ENCODE measurements around the gene ARHGAP8. TPM values are rescaled to one million over a fixed set of nuclear protein-coding genes. Genes with fewer than 3 reads are reported as not detected.

The ARHGAP8 gene
- polyA plus RNA-seq, 3 donors, result 0.03 TPM; not detected in 2

DNA sequence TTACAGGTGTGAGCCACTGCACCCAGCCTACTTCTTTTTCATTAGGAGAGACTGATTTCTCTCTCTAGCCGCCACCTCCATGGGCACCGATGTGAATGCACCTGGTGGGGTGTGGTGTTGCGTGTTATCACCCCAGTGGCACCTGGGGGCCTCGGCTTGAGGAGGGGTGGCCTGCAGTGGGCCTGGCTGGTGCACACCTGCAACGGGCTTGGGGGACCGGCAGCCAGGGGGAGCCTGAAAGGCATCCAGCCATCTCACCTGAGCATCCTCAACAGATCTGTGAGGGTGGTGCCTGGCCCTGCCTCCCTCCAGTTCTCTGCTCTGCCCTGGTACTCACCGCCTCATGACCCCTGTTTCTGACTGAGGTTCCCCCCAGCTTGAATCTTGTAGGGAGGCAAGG is 108.9 kb downstream of the ARHGAP8 start:
- Mint-ChIP-seq H3K9me3 (peaks cover 0 to 10% (median 2%) of the 10 kb centered on the region in 7 donors), H3K4me1 (no peaks in the 10 kb centered on the region), H3K27me3 (ENCODE audit: low read depth in 3 of 3) (peaks cover 0 to 6% (median 3%) of the 10 kb centered on the region in 3 donors), H3K4me3 (no peak overlapping the region), H3K27ac (no peak overlapping the region), H3K36me3 (no peaks in the 10 kb centered on the region)
- Histone ChIP-seq H3K4me2 (replicated peaks; ENCODE audit: extremely low read depth, low read length, poor library complexity, severe bottlenecking) (no peak overlapping the region), H3K9me3 (replicated peaks in 1 of 2; ENCODE audit: control insufficient read depth in 1 of 2, insufficient read depth in 1 of 2, low read length in 2 of 2) (no peaks in the 10 kb centered on the region), H3K4me3 (replicated peaks in 1 of 3; ENCODE audit: low read depth in 2 of 3, low read length in 3 of 3) (no peak overlapping the region), H3K4me1 (ENCODE audit: control insufficient read depth in 1 of 2, insufficient read depth in 2 of 2, low read length in 2 of 2) (no peaks in the 10 kb centered on the region), H3K9ac (ENCODE audit: insufficient read depth, low read length, poor library complexity, severe bottlenecking) (no peak overlapping the region), H2AFZ (ENCODE audit: insufficient read depth, low read depth, low read length, poor library complexity, severe bottlenecking) (no peak overlapping the region), H3K27me3 (ENCODE audit: control insufficient read depth in 2 of 2, insufficient read depth in 2 of 2, low read length in 2 of 2) (no peaks in the 10 kb centered on the region), H3K36me3 (replicated peaks in 1 of 2; ENCODE audit: control insufficient read depth in 1 of 2, insufficient read depth in 2 of 2, low read length in 2 of 2) (no peaks in the 10 kb centered on the region), H3K27ac (ENCODE audit: low read depth in 1 of 2, low read length in 2 of 2) (no peak overlapping the region), H4K20me1 (ENCODE audit: insufficient read depth, low read length) (no peaks in the 10 kb centered on the region), H3K79me2 (ENCODE audit: insufficient read depth, low read length) (no peaks in the 10 kb centered on the region)
- 100% methylated on average over 2 of the region's 7 CpGs for WGBS (ENCODE audit: insufficient coverage)
- intact Hi-C loops (cut with micrococcal nuclease), result no loop called here
- DNase-seq, result no peak
- TF ChIP-seq, protein P1, sequence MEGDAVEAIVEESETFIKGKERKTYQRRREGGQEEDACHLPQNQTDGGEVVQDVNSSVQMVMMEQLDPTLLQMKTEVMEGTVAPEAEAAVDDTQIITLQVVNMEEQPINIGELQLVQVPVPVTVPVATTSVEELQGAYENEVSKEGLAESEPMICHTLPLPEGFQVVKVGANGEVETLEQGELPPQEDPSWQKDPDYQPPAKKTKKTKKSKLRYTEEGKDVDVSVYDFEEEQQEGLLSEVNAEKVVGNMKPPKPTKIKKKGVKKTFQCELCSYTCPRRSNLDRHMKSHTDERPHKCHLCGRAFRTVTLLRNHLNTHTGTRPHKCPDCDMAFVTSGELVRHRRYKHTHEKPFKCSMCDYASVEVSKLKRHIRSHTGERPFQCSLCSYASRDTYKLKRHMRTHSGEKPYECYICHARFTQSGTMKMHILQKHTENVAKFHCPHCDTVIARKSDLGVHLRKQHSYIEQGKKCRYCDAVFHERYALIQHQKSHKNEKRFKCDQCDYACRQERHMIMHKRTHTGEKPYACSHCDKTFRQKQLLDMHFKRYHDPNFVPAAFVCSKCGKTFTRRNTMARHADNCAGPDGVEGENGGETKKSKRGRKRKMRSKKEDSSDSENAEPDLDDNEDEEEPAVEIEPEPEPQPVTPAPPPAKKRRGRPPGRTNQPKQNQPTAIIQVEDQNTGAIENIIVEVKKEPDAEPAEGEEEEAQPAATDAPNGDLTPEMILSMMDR (IDR thresholded peaks at IDR 0.05), result no peak

DNA sequence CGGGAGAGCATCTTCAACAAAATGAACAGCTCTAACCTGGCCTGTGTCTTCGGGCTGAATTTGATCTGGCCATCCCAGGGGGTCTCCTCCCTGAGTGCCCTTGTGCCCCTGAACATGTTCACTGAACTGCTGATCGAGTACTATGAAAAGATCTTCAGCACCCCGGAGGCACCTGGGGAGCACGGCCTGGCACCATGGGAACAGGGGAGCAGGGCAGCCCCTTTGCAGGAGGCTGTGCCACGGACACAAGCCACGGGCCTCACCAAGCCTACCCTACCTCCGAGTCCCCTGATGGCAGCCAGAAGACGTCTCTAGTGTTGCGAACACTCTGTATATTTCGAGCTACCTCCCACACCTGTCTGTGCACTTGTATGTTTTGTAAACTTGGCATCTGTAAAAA is 109.9 kb downstream of the ARHGAP8 start:
- DNase-seq, result no peak
- no peak overlapping the region for H3K4me2 ChIP-seq (replicated peaks; ENCODE audit: extremely low read depth, low read length, poor library complexity, severe bottlenecking)
- Mint-ChIP-seq H3K4me1 (no peaks in the 10 kb centered on the region), H3K27me3 (ENCODE audit: low read depth in 3 of 3) (peaks cover 0 to 6% (median 3%) of the 10 kb centered on the region in 3 donors), H3K9me3 (peaks cover 0 to 7% (median 2%) of the 10 kb centered on the region in 7 donors), H3K36me3 (no peaks in the 10 kb centered on the region), H3K27ac (no peak overlapping the region), H3K4me3 (no peak overlapping the region)
- no peak overlapping the region for H3K4me3 ChIP-seq (replicated peaks in 1 of 3; ENCODE audit: low read depth in 2 of 3, low read length in 3 of 3)
- H3K27me3 ChIP-seq (ENCODE audit: control insufficient read depth in 2 of 2, insufficient read depth in 2 of 2, low read length in 2 of 2), result no peaks in the 10 kb centered on the region
- no peaks in the 10 kb centered on the region for H4K20me1 ChIP-seq (ENCODE audit: insufficient read depth, low read length)
- no peak overlapping the region for H3K9ac ChIP-seq (ENCODE audit: insufficient read depth, low read length, poor library complexity, severe bottlenecking)
- 83% methylated on average over 7 of the region's 11 CpGs for WGBS (ENCODE audit: insufficient coverage)
- no peaks in the 10 kb centered on the region for H3K9me3 ChIP-seq (replicated peaks in 1 of 2; ENCODE audit: control insufficient read depth in 1 of 2, insufficient read depth in 1 of 2, low read length in 2 of 2)
- H3K4me1 ChIP-seq (ENCODE audit: control insufficient read depth in 1 of 2, insufficient read depth in 2 of 2, low read length in 2 of 2), result no peaks in the 10 kb centered on the region
- no peak overlapping the region for H3K27ac ChIP-seq (ENCODE audit: low read depth in 1 of 2, low read length in 2 of 2)
- H3K79me2 ChIP-seq (ENCODE audit: insufficient read depth, low read length), result no peaks in the 10 kb centered on the region
- H2AFZ ChIP-seq (ENCODE audit: insufficient read depth, low read depth, low read length, poor library complexity, severe bottlenecking), result no peak overlapping the region
- intact Hi-C loops (cut with micrococcal nuclease), result no loop called here
- TF ChIP-seq, protein P1 (IDR thresholded peaks at IDR 0.05), result no peak
- H3K36me3 ChIP-seq (replicated peaks in 1 of 2; ENCODE audit: control insufficient read depth in 1 of 2, insufficient read depth in 2 of 2, low read length in 2 of 2), result no peaks in the 10 kb centered on the region

All from CD14-positive monocyte (primary cell).